Mesodermal cell (in vitro differentiated cells): ENCODE measurements around the gene RAP2C.

ENCODE experiments used
- H3K27ac ChIP-seq: 2 replicates; pipeline ENCODE4 v1.7.0; 2013; ENCODE audit warnings: mild to moderate bottlenecking, low read depth, low read length, moderate library complexity; ENCODE audit not compliant: severe bottlenecking
- H3K36me3 ChIP-seq: 2 replicates; pipeline ENCODE4 v1.7.1; 2013; ENCODE audit warnings: mild to moderate bottlenecking, low read length, moderate library complexity; ENCODE audit not compliant: control insufficient read depth, insufficient read depth
- H3K4me1 ChIP-seq: one replicate; pipeline ENCODE4 v1.7.1; 2013; ENCODE audit warnings: mild to moderate bottlenecking, low read length; ENCODE audit not compliant: insufficient read depth, control insufficient read depth, poor library complexity, severe bottlenecking
- H3K4me3 ChIP-seq: 2 replicates; pipeline ENCODE4 v1.7.0; 2013; ENCODE audit warnings: low read length, control low read depth, mild to moderate bottlenecking; ENCODE audit not compliant: insufficient read depth, poor library complexity, severe bottlenecking; ENCODE audit errors: extremely low read depth
- H3K9me3 ChIP-seq: 2 replicates; pipeline ENCODE4 v1.7.1; 2013; ENCODE audit warnings: mild to moderate bottlenecking, low read length, moderate library complexity; ENCODE audit not compliant: control insufficient read depth
- WGBS, 2 experiments: methylation state at CpG; one replicate each; pipeline ENCODE4 v1.1.5; 2013; ENCODE audit warnings: missing lambda C conversion rate in 2 of 2; ENCODE audit not compliant: insufficient coverage in 2 of 2; 5-methylcytosine and 5-hydroxymethylcytosine counted together

Gene RAP2C

GRCh38 chrX:132218100-132218812 is 991 bp downstream of the RAP2C start:
- Histone ChIP-seq H3K4me3 (peak overlapping the region; percentile 58), H3K4me1 (no peaks in the 10 kb centered on the region), H3K36me3 (peaks cover 11% of the 10 kb centered on the region), H3K9me3 (no peaks in the 10 kb centered on the region), H3K27ac (peak overlapping the region; percentile 96)
- WGBS, 2 experiments = 0% methylated on average over 2 to 9 of the region's 45 CpGs

- Histone ChIP-seq H3K9me3 (no peaks in the 10 kb centered on the region), H3K4me3 (peak overlapping the region; percentile 58), H3K27ac (peak overlapping the region; percentile 96), H3K4me1 (no peaks in the 10 kb centered on the region), H3K36me3 (peaks cover 17% of the 10 kb centered on the region)
- WGBS, 2 experiments = 0% methylated on average over 4 to 8 of the region's 74 CpGs
Measured at GRCh38 chrX:132217203-132218073, 1.8 kb downstream of the RAP2C start.

GRCh38 chrX:132216806-132217202 is 2.4 kb downstream of the RAP2C start:
- no peaks in the 10 kb centered on the region for H3K4me1 ChIP-seq
- 0 to 7% methylated on average over 7 to 8 of the region's 11 CpGs for WGBS, 2 experiments
- H3K36me3 ChIP-seq = peaks cover 18% of the 10 kb centered on the region
- H3K9me3 ChIP-seq = no peaks in the 10 kb centered on the region
- H3K4me3 ChIP-seq = peak overlapping the region; percentile 58
- peak overlapping the region; percentile 96 for H3K27ac ChIP-seq

- Histone ChIP-seq H3K4me1 (no peaks in the 10 kb centered on the region), H3K4me3 (peak overlapping the region; percentile 58), H3K9me3 (no peaks in the 10 kb centered on the region), H3K27ac (no peak overlapping the region), H3K36me3 (peaks cover 19% of the 10 kb centered on the region)
- no CpG with 5 or more reads among the region's 8 CpGs for WGBS, 2 experiments
Measured at GRCh38 chrX:132216283-132216682, 3.0 kb downstream of the RAP2C start.

- Histone ChIP-seq H3K4me1 (no peaks in the 10 kb centered on the region), H3K36me3 (peaks cover 27% of the 10 kb centered on the region), H3K27ac (no peak overlapping the region), H3K9me3 (no peaks in the 10 kb centered on the region), H3K4me3 (no peak overlapping the region)
- no CpG with 5 or more reads among the region's 2 CpGs for WGBS, 2 experiments
Measured at GRCh38 chrX:132214518-132214917, 4.7 kb downstream of the RAP2C start.

- Histone ChIP-seq H3K4me3 (no peak overlapping the region), H3K9me3 (no peaks in the 10 kb centered on the region), H3K36me3 (peaks cover 36% of the 10 kb centered on the region), H3K4me1 (no peaks in the 10 kb centered on the region), H3K27ac (no peak overlapping the region)
Measured at GRCh38 chrX:132209527-132209926, 9.7 kb downstream of the RAP2C start.

GRCh38 chrX:132208422-132208821 is 10.8 kb downstream of the RAP2C start:
- peaks cover 25% of the 10 kb centered on the region for H3K36me3 ChIP-seq
- no CpG with 5 or more reads among the region's 1 CpG for WGBS, 2 experiments
- H3K27ac ChIP-seq = no peak overlapping the region

GRCh38 chrX:132207996-132208395 is 11.3 kb downstream of the RAP2C start:
- WGBS, 2 experiments = no CpG with 5 or more reads among the region's 2 CpGs
- no peaks in the 10 kb centered on the region for H3K4me1 ChIP-seq
- no peak overlapping the region for H3K27ac ChIP-seq
- H3K9me3 ChIP-seq = no peaks in the 10 kb centered on the region
- H3K4me3 ChIP-seq = no peak overlapping the region
- peaks cover 24% of the 10 kb centered on the region for H3K36me3 ChIP-seq

More at GRCh38 chrX:132208422-132208821, 10.8 kb downstream of the RAP2C start:
- Histone ChIP-seq H3K4me1 (no peaks in the 10 kb centered on the region), H3K9me3 (no peaks in the 10 kb centered on the region), H3K4me3 (no peak overlapping the region)

GRCh38 chrX:132206259-132206658 is 13.0 kb downstream of the RAP2C start:
- Histone ChIP-seq H3K36me3 (peaks cover 16% of the 10 kb centered on the region), H3K27ac (no peak overlapping the region), H3K9me3 (no peaks in the 10 kb centered on the region), H3K4me3 (no peak overlapping the region), H3K4me1 (no peaks in the 10 kb centered on the region)
- WGBS, 2 experiments = no CpG with 5 or more reads among the region's 5 CpGs

GRCh38 chrX:132204629-132205028 is 14.6 kb downstream of the RAP2C start:
- H3K36me3 ChIP-seq = peaks cover 9% of the 10 kb centered on the region
- no peak overlapping the region for H3K27ac ChIP-seq
- H3K4me3 ChIP-seq = no peak overlapping the region
- WGBS, 2 experiments = no CpG with 5 or more reads among the region's 1 CpG
- no peaks in the 10 kb centered on the region for H3K4me1 ChIP-seq
- H3K9me3 ChIP-seq = no peaks in the 10 kb centered on the region

GRCh38 chrX:132200976-132201375 is 18.3 kb downstream of the RAP2C start:
- WGBS, 2 experiments = 89 to 94% methylated on average over 3 of the region's 5 CpGs
- Histone ChIP-seq H3K27ac (no peak overlapping the region), H3K4me3 (no peak overlapping the region), H3K9me3 (no peaks in the 10 kb centered on the region), H3K4me1 (no peaks in the 10 kb centered on the region), H3K36me3 (no peaks in the 10 kb centered on the region)
